ENCODE measurements around the gene PBXIP1. TPM values are rescaled to one million over a fixed set of nuclear protein-coding genes. Genes with fewer than 3 reads are reported as not detected.

Gene PBXIP1
- total RNA-seq, 2 experiments from 2014 or later: 17.7 to 19.4 TPM

DNA sequence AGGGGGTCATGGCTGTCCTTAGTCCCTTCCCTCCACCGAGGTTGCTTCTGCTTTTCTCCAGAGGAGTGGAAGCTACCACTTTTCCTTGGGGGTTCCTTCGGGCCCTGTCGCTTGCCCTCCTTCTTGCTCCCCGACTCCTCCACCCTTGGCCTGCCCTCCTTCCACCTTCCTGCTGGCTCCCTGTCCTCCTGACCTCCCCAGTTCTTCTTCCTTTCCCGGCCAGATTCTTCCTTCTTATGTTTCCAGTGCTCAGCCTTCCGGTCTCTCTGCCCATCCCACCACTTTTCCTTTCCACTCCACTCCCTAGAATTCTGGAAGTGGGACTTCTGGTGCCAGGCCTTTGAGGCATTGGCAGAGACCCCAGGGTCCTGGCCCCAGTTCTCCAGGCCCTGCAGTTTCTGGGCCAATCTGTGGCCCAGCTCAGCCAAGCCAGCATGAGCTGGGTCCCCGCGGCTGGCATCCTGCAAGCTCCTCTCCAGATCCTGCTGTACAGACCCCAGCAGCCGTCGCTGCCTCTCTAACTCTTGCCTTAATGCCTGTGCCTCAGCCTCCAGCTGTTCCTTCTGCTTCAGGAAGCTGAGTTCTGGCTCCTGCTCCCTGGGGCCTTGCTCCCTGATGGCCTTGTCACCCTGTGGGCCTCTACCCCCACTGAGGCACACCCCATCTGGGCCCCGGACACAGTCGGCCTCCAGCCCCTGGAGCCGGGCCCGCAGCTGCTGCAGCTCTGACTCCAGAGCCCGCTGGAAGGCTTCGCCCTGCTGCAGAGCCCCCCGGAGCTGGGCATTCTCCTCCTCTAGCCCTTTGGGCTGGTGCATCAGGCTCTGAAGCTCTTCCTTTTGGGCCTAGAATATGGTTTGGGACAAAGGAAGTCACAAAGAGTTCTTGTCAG, 9.7 kb downstream of the PBXIP1 start:
- Mint-ChIP-seq H3K4me1 (ENCODE audit: low read depth) (peaks cover 46% of the 10 kb centered on the region), H3K27ac (no peak overlapping the region), H3K27me3 (no peaks in the 10 kb centered on the region), H3K9me3 (no peaks in the 10 kb centered on the region), H3K4me3 (no peak overlapping the region), H3K36me3 (ENCODE audit: low read depth) (peaks cover 5% of the 10 kb centered on the region)
- no peak for ATAC-seq
- TF ChIP-seq, protein P1, sequence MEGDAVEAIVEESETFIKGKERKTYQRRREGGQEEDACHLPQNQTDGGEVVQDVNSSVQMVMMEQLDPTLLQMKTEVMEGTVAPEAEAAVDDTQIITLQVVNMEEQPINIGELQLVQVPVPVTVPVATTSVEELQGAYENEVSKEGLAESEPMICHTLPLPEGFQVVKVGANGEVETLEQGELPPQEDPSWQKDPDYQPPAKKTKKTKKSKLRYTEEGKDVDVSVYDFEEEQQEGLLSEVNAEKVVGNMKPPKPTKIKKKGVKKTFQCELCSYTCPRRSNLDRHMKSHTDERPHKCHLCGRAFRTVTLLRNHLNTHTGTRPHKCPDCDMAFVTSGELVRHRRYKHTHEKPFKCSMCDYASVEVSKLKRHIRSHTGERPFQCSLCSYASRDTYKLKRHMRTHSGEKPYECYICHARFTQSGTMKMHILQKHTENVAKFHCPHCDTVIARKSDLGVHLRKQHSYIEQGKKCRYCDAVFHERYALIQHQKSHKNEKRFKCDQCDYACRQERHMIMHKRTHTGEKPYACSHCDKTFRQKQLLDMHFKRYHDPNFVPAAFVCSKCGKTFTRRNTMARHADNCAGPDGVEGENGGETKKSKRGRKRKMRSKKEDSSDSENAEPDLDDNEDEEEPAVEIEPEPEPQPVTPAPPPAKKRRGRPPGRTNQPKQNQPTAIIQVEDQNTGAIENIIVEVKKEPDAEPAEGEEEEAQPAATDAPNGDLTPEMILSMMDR (IDR thresholded peaks at IDR 0.05): no peak
- DNase-seq: no peak
- CTCF ChIA-PET: interaction anchor here (0.7 to 1.4 kb wide), 5 partner anchors 40 to 387 kb away, joined by 3 to 5 read pairs (median 3); no protein-coding TSS in a partner anchor
- intact Hi-C loops (cut with micrococcal nuclease): no loop called here
- POLR2A ChIA-PET: interaction anchor here (0.5 to 2.5 kb wide), 4 partner anchors 9 to 187 kb away, joined by 3 to 10 read pairs (median 6); partner anchors contain the start of genes FLAD1, PMVK and PYGO2

DNA sequence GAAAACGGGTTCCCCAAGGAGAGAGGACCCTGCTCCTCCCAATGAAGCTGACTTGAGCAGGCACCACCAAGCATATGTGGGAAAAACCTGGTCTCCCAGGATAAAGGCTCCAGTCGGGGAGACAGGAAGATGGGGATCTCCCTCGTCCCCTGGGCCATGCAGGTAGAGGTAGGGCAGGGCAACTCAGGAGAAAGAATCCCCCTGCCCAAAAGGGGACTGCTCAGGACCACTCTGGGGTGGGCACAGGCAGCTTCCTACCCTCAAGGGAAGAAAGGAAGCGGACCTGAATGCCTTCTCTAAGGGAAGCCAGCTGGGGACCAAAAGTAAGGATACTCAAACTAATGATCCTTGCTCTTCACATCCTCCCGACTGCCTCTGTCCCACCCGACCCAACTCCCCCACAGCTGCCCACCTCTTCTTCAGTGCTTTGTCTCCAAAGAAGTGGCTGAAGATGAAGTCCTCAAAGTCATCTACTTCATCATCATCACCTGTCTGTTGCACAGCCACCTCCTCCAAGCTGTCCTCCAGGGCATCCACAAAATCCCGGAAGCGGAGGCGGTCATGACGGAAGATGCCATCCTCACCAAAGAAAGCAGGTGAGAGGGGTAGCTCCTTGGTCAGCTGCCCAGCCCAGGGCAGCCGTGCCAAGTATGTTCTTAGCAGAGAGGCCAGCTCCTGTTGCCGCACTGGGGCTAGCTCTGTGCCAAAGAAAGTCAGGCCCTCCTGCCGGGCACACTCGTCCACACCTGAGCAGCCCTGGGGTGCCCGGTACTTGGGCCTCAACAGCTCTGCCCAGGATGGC, 10.5 kb downstream of the PBXIP1 start:
- intact Hi-C loops (cut with micrococcal nuclease): no loop called here
- Mint-ChIP-seq H3K4me3 (no peak overlapping the region), H3K27ac (no peak overlapping the region), H3K4me1 (ENCODE audit: low read depth) (peaks cover 47% of the 10 kb centered on the region), H3K36me3 (ENCODE audit: low read depth) (peaks cover under 1% of the 10 kb centered on the region), H3K27me3 (no peaks in the 10 kb centered on the region), H3K9me3 (no peaks in the 10 kb centered on the region)
- ATAC-seq (no peak), DNase-seq (no peak)
- TF ChIP-seq, protein P1 (IDR thresholded peaks at IDR 0.05): no peak
- ChIA-PET POLR2A (interaction anchor here (1.1 to 2.5 kb wide), 5 partner anchors 8 to 339 kb away, joined by 4 to 10 read pairs (median 6); partner anchors contain the start of genes FLAD1, PMVK and PYGO2), CTCF (interaction anchor here (0.7 to 1.9 kb wide), 8 partner anchors 11 to 386 kb away, joined by 3 to 9 read pairs (median 4); no protein-coding TSS in a partner anchor)

DNA sequence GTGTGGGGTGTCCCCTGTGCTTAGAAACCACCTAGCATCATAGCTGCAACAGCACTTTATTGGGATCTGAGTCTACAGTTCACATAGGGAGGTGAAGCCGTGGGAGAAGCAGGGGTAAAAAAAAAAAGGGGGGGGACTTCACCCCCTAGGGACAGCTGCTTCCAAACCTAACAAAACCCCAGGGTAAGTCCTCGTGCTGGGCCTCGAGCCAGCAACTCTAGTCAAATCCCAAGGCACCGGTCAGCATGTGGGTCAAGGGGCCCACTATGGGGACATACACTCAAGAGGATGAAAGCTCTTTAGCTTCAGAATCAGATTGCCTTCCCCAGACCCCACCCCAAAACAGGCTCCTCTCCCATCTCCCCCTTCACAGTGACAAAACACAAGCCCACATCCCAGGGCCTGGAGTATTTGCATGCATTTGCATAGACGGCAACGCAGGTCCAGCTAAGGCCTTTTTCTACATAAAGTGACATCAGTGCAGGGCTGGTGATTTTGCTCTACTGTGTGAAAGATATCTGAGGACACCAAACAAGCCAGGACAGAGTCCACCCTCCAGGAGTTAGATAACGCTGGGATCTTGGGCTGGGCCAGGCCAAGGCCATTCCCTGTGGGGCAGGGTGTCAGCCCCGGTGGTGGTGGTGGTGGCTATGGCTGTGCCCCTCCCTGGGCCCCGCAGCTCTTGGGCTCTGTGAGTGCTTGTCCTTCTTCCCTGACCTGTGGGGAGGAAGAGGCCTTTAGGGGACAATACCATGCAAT, 11.3 kb downstream of the PBXIP1 start:
- Mint-ChIP-seq H3K36me3 (ENCODE audit: low read depth) (no peaks in the 10 kb centered on the region), H3K4me3 (no peak overlapping the region), H3K9me3 (no peaks in the 10 kb centered on the region), H3K27ac (peak overlapping the region; percentile 92), H3K27me3 (no peaks in the 10 kb centered on the region), H3K4me1 (ENCODE audit: low read depth) (peaks cover 51% of the 10 kb centered on the region)
- POLR2A ChIA-PET: interaction anchor here (0.5 to 2.5 kb wide), 6 partner anchors 9 to 339 kb away, joined by 3 to 10 read pairs (median 4); partner anchors contain the start of genes FLAD1, PMVK and PYGO2
- TF ChIP-seq, protein P1 (IDR thresholded peaks at IDR 0.05): no peak
- DNase-seq (no peak), ATAC-seq (no peak)
- CTCF ChIA-PET: interaction anchor here (0.7 to 1.9 kb wide), 27 partner anchors 10 to 400 kb away, joined by 3 to 12 read pairs (median 3); partner anchors contain the start of genes EFNA4 and SHC1
- intact Hi-C loops (cut with micrococcal nuclease): no loop called here

DNA sequence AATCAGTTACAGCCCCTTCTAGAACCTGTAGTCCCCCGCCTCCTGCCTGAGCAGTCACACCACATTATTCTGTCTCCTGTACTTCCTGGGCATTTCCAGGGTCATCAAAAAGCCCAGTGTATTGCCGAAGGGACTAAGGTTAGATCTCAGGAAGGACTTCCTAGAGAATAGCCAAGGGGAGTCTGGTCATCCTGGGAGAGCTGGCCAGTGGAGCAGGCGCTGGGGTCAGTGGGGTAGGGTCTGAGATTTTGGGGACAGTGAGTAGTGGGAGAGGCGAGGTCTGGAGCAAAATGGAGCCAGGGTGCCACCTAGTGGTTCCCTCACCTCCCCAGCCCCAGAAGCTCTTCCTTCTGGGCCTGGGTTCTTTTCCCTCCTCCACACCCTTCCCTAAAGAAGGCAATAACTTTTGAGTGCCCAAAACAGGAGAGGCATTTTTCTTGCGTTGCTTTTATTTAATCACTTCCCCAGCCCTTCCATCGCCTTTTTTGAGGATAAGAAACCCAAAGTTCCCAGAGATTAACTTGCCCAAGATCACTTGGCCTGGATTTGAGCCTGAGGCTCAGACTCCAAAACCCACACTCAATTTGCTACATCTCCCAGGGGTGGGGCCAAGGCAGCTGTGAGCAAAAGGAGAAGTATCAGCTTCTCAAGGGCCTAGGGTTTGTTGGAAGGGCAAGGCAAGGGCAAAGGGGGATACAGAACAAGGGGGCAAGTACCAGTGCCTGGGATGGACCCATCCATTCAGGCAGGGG, 12.1 kb downstream of the PBXIP1 start:
- Mint-ChIP-seq H3K27ac (peak overlapping the region; percentile 92), H3K4me1 (ENCODE audit: low read depth) (peaks cover 55% of the 10 kb centered on the region), H3K4me3 (no peak overlapping the region), H3K27me3 (no peaks in the 10 kb centered on the region), H3K9me3 (no peaks in the 10 kb centered on the region), H3K36me3 (ENCODE audit: low read depth) (no peaks in the 10 kb centered on the region)
- TF ChIP-seq, protein P1 (IDR thresholded peaks at IDR 0.05): peak; percentile 92
- DNase-seq (peak; percentile 59), ATAC-seq (no peak)
- ChIA-PET CTCF (interaction anchor here (0.7 to 1.9 kb wide), 27 partner anchors 9 to 399 kb away, joined by 3 to 12 read pairs (median 3); partner anchors contain the start of genes EFNA4 and SHC1), POLR2A (interaction anchor here (0.5 to 2.5 kb wide), 6 partner anchors 8 to 338 kb away, joined by 3 to 10 read pairs (median 4); partner anchors contain the start of genes FLAD1, PMVK and PYGO2)
- intact Hi-C loops (cut with micrococcal nuclease): no loop called here

Data from activated CD8-positive, alpha-beta T cell treated with anti-CD3 and anti-CD28 coated beads for 36 hours (primary cell).